Memory B cell (primary cell): ENCODE data around the gene SNRPD1.
A peak's percentile ranks its signal among the peaks of the same experiment; 100 is the strongest.
"Not testable (repeated sequence)": the region's sequence is repeated elsewhere in the genome, so short reads cannot be mapped to it uniquely, and the experiment has no call there.

Experiments
- ATAC-seq: fragments of 150-1000 bp; cut with Tn5 transposase; 2 replicates; pipeline ENCODE4 v1.10.0; 2021; ENCODE audit warnings: low read depth, mild to moderate bottlenecking, moderate library complexity
- DNase-seq, 2 donors: peaks; one replicate each; pipeline ENCODE4 v3.0.0; 2022; ENCODE audit warnings: low spot score in 2 of 2
- H3K27ac Mint-ChIP-seq: one replicate; pipeline ENCODE4 v1.8.0; 2022; ENCODE audit warnings: mild to moderate bottlenecking, moderate library complexity, mixed read lengths
- H3K27me3 Mint-ChIP-seq: one replicate; pipeline ENCODE4 v1.8.0; 2022; ENCODE audit warnings: mixed read lengths
- H3K36me3 Mint-ChIP-seq: one replicate; pipeline ENCODE4 v1.8.0; 2022; ENCODE audit warnings: mild to moderate bottlenecking, mixed read lengths
- H3K4me1 Mint-ChIP-seq: one replicate; pipeline ENCODE4 v1.8.0; 2022; ENCODE audit warnings: mixed read lengths
- H3K4me3 Mint-ChIP-seq: one replicate; pipeline ENCODE4 v1.8.0; 2022; ENCODE audit warnings: mild to moderate bottlenecking, moderate library complexity, mixed read lengths
- H3K9me3 Mint-ChIP-seq: one replicate; pipeline ENCODE4 v1.8.0; 2022; ENCODE audit warnings: mixed read lengths

The SNRPD1 gene

DNA sequence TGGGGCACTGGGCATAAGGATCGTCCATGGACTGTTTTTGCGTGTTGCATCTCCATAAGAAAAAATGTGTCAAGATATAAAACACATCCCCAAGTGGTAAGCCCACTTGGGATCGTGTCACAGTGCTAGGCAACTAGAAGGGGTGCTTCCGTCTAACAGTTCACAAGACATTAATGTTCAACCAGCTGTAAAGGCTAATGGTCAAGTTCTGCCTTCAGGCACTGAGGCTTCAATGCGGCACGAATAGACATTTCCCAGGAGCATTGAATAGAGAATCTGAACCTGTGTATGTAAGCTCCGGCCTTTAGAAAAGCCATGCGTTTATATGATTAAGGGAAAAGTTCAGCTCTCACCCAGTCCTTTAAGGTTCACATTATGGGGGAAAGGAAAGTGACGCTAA lies 50.5 kb downstream of the SNRPD1 start:
- no peak for ATAC-seq
- DNase-seq, result no peak
- Mint-ChIP-seq H3K4me3 (no peak overlapping the region), H3K27me3 (no peaks in the 10 kb centered on the region), H3K9me3 (no peaks in the 10 kb centered on the region), H3K4me1 (no peaks in the 10 kb centered on the region), H3K27ac (no peak overlapping the region), H3K36me3 (peaks cover 11% of the 10 kb centered on the region)

DNA sequence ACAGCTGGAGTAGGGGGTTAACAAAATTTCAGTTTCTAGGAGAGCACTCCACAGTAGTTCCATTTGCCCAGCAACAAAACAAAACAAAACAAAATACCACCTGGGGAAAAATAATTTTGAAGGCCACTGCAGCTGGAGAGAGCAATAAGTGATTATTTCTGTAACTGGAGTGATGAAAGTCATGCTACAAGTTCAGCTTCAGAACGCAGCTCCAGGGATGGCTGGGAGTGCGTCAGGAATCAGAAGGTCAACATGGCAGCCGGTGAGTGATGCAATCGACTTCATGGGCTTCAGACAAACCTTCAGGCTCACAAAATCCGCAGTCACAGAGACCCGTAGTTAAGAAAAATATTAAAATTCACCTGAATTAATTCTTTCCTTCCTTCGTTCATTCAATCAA lies 51.5 kb downstream of the SNRPD1 start:
- H3K27ac Mint-ChIP-seq, result no peak overlapping the region
- no peaks in the 10 kb centered on the region for H3K4me1 Mint-ChIP-seq
- H3K36me3 Mint-ChIP-seq, result peaks cover 7% of the 10 kb centered on the region
- H3K4me3 Mint-ChIP-seq, result no peak overlapping the region
- ATAC-seq (no peak), DNase-seq (no peak)
- no peaks in the 10 kb centered on the region for H3K9me3 Mint-ChIP-seq
- H3K27me3 Mint-ChIP-seq, result no peaks in the 10 kb centered on the region

DNA sequence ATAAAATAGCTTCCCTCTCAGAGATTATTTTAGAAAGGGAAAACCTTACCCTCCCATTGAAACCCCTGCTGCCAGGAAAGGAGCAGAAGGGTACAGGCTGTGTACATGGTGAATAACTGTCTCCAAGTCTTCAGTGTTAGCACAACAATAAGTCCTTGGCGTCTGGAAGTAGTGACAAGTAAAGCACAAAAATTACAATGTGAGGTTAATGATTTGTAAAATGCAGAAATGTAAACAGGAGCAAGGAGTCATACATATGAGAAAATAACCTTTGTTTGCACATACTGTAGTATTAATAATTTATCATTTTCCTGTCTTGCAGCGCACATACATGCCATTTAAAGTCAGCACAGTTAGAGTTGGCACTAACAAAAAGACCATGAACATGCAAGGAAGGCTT lies 52.0 kb downstream of the SNRPD1 start:
- Mint-ChIP-seq H3K9me3 (no peaks in the 10 kb centered on the region), H3K27ac (no peak overlapping the region)

DNA sequence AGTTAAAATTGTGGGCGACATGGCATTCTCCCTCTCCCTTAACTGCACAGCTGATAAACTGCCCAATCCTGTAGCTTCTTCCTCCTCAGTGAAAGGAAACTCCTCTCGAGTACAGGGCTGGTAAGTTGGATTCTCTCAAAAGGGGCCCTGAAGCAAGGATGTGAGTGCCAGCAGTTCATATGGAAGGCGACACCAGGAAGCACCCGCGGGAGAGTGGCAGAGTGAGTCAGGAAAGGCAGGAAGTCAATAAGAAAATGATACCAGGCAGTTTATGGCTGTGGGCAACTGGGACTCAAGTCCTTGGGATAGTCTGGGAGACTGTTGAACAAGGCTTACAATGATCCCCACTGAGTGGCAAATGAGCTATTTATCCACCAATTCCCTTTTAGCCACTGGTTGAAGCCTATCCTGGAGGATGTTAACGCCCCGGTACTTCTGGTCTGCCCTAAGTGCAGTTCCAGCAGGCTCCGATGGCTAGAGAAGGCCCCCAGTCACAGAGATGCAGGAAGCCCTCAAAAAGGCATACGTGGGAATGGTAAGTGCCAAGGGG lies 57.7 kb downstream of the SNRPD1 start:
- no peak overlapping the region for H3K4me3 Mint-ChIP-seq
- no peaks in the 10 kb centered on the region for H3K4me1 Mint-ChIP-seq
- no peaks in the 10 kb centered on the region for H3K27me3 Mint-ChIP-seq
- H3K9me3 Mint-ChIP-seq, result no peaks in the 10 kb centered on the region
- ATAC-seq (no peak), DNase-seq (no peak)
- peaks cover 3% of the 10 kb centered on the region for H3K36me3 Mint-ChIP-seq
- no peak overlapping the region for H3K27ac Mint-ChIP-seq

More for the DNA sequence above, 52.0 kb downstream of the SNRPD1 start:
- Mint-ChIP-seq H3K27me3 (no peaks in the 10 kb centered on the region), H3K4me3 (no peak overlapping the region), H3K36me3 (peaks cover 7% of the 10 kb centered on the region), H3K4me1 (no peaks in the 10 kb centered on the region)
- DNase-seq (no peak), ATAC-seq (no peak)

DNA sequence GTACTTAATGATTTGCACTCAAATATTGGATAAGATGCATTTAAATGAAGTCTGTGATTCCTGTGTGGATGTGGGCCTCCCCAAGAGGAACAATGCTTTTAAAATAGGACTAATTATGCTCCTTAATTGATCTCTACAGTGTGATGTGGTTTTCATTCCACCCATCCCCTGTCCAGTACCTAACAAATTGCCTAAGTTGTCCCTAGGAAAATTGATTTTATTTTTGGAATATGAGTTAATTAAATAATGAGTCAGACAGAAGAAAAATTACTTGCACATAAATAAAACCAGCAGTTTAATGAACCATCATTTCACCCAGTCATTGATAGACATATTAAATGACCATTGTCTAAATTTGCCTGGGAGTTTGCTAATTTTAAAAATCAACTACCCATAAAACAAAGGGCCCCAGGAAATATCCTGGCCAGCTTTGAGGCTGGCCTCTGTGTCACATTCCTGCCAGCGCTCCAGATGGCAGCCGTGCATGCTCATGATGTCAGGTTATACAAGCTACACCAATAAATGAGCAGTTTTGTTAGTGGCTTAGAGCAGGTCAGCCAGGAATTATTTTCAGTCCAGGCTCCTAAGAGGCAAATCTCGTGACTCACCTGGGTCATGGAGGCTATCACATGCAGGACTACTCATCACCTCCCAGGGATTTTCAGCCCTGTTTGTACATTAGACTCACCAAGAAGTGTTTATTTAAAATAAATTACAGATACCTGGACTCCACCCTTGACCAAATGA lies 60.6 kb downstream of the SNRPD1 start:
- Mint-ChIP-seq H3K27ac (no peak overlapping the region), H3K27me3 (no peaks in the 10 kb centered on the region), H3K4me3 (no peak overlapping the region), H3K4me1 (no peaks in the 10 kb centered on the region), H3K36me3 (no peaks in the 10 kb centered on the region), H3K9me3 (no peaks in the 10 kb centered on the region)
- DNase-seq (no peak), ATAC-seq (no peak)

DNA sequence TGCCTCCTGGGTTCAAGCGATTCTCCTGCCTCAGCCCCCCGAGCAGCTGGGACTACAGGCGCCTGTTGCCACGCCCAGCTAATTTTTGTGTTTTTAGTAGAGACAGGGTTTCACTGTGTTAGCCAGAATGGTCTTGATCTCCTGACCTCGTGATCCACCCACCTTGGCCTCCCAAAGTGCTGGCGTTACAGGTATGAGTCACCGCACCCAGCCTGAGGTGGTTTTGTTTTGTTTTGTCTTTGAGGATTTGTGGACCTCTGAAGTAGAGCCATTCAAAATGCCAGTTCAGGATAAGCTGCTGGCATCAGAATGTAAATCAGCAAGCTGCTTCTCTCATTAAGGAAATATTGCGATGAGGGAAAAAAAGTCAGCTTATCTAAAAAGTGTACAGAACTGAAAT lies 63.2 kb downstream of the SNRPD1 start:
- not testable (repeated sequence) for H3K36me3 Mint-ChIP-seq, H3K9me3 Mint-ChIP-seq, DNase-seq, H3K4me1 Mint-ChIP-seq, H3K4me3 Mint-ChIP-seq, H3K27ac Mint-ChIP-seq, H3K27me3 Mint-ChIP-seq, ATAC-seq

DNA sequence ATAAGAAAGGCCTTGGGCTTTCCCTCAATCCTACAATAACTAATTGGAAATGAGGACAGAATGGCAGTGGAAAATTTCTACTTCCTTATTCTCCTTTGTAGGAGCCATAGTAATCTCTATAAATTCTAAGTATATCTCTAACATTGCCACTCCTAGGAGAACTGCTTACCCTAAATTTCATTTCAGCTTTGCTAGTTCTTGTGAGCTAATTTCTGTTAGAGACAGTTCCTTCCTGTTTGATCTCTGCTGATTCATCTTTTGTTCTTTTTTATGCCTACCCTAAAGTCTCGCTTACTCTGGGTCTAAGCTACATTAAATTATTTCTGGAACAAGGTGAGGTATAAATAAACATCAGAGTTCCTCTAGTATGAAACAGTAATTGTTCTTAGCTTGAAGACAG lies 66.7 kb downstream of the SNRPD1 start:
- no peaks in the 10 kb centered on the region for H3K27me3 Mint-ChIP-seq
- no peak overlapping the region for H3K27ac Mint-ChIP-seq
- no peak overlapping the region for H3K4me3 Mint-ChIP-seq
- no peak for DNase-seq
- ATAC-seq, result no peak
- H3K36me3 Mint-ChIP-seq, result no peaks in the 10 kb centered on the region
- H3K9me3 Mint-ChIP-seq, result no peaks in the 10 kb centered on the region
- H3K4me1 Mint-ChIP-seq, result no peaks in the 10 kb centered on the region

DNA sequence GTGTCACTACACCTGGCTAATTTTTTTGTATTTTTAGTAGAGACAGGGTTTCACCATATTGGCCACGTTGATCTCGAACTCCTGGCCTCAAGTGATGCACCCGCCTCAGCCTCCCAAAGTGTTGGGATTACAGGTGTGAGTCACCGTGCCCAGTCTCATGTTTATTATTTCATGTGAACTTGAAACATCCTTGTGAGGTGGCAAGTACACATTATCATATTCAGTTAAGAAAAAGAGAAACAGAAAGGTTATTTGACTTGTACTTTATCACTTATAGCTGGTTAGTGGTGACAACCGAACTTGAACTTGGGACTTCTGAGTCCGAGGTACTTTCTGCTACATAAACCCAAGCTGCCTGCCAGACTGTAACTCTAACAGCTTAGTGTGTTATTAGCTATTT lies 68.0 kb downstream of the SNRPD1 start:
- H3K36me3 Mint-ChIP-seq, result no peaks in the 10 kb centered on the region
- no peaks in the 10 kb centered on the region for H3K9me3 Mint-ChIP-seq
- DNase-seq (no peak), ATAC-seq (no peak)
- no peaks in the 10 kb centered on the region for H3K27me3 Mint-ChIP-seq
- no peak overlapping the region for H3K27ac Mint-ChIP-seq
- no peak overlapping the region for H3K4me3 Mint-ChIP-seq
- peaks cover 3% of the 10 kb centered on the region for H3K4me1 Mint-ChIP-seq

DNA sequence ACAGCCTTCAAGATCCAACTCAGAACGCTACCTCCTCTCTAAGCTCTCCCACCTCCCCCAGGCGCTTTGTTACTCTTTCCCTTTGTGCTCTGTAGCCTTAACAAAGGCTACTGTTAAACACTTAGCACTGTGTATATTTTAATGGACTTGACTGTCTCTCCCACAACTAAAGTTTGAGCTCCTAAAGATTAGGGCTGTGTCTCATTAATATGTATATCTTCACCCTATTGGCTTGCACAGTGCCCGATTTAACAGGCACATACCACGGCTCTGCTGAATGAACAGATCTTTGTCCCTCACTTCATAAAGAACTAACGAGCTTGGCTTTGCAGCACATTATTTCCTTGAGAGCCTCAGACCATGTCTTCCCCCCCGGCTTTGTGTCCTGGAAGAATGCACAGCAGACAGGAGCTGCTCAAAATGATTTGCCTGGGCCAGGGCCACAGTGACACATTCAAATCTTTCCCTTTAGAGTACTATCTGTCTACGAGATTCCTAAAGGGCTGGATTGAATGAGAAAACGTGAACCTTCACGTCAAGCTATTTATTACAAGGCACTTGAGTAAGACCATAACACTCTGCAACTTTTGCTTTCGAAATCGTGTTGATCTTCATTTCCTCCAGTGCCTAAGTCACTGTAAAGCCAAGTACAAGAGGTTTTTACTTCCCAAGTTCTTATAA lies 70.4 kb downstream of the SNRPD1 start:
- peak; percentile 9 to 13 for DNase-seq
- Mint-ChIP-seq H3K4me3 (no peak overlapping the region), H3K27me3 (no peaks in the 10 kb centered on the region), H3K4me1 (peaks cover 12% of the 10 kb centered on the region), H3K9me3 (no peaks in the 10 kb centered on the region), H3K27ac (no peak overlapping the region), H3K36me3 (no peaks in the 10 kb centered on the region)
- ATAC-seq, result peak; percentile 52
